MG63 (cell line): ENCODE measurements around the gene GDAP1L1. TPM values are rescaled to one million over a fixed set of nuclear protein-coding genes. Genes with fewer than 3 reads are reported as not detected.
A peak's percentile ranks its signal among the peaks of the same experiment; 100 is the strongest.
"Not testable (repeated sequence)": the region's sequence is repeated elsewhere in the genome, so short reads cannot be mapped to it uniquely, and the experiment has no call there.

Experiments
- DNase-seq: peaks from one replicate; pipeline ENCODE4 v3.0.0-alpha.2; 2020
- H3K27me3 ChIP-seq: fragments of 250-450 bp; sonication (Bioruptor Pico); 2 replicates; pipeline ENCODE4 v1.5.1; 2020; ENCODE audit warnings: mild to moderate bottlenecking, moderate library complexity
- H3K36me3 ChIP-seq: fragments of 250-450 bp; sonication (Bioruptor Pico); 2 replicates; pipeline ENCODE4 v1.5.1; 2020; ENCODE audit warnings: mild to moderate bottlenecking, moderate library complexity
- H3K4me3 ChIP-seq: fragments of 250-450 bp; sonication (Bioruptor Pico); 2 replicates; pipeline ENCODE4 v1.5.1; 2020; ENCODE audit warnings: mild to moderate bottlenecking, moderate library complexity
- H3K9me3 ChIP-seq: fragments of 250-450 bp; sonication (Bioruptor Pico); 2 replicates; pipeline ENCODE4 v1.5.1; 2020; ENCODE audit warnings: mild to moderate bottlenecking, moderate library complexity
- total RNA-seq: library from RNA; depleted of rRNA; stranded (reverse); fragments of >200 nt; shearing (Covaris generic); gene quantifications from 2 replicates; pipeline ENCODE4 v1.2.3, GENCODE V29; 2014; ENCODE audit warnings: low replicate concordance

The GDAP1L1 gene
- total RNA-seq, 1 experiment from 2014 or later, result not detected

- H3K36me3 ChIP-seq, result no peaks in the 10 kb centered on the region
- no peak overlapping the region for H3K4me3 ChIP-seq
- no peak for DNase-seq
- no peaks in the 10 kb centered on the region for H3K9me3 ChIP-seq
- no peaks in the 10 kb centered on the region for H3K27me3 ChIP-seq
These were observed 12.4 kb upstream of the GDAP1L1 start for GRCh38 chr20:44234566-44235317.

DNA sequence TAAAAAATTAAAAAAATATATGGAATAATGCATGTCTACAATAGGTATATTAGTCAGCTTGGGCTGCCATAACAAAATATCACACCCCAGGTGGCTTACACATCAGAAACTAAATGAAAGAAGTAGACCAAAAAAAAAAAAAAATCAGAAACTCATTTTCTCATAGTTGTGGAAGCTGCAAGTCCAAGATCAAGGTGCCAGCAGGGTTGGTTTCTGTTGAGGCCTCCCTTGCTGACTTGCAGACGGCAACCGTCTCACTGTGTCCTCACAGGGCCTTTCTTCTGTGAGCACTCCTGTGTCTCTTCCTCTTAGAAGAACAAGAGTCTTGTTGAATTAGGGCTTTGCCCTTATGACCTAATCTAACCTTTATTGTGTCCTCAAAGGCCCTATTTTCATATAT, 11.4 kb upstream of the GDAP1L1 start:
- no peak for DNase-seq
- no peaks in the 10 kb centered on the region for H3K27me3 ChIP-seq
- H3K4me3 ChIP-seq, result no peak overlapping the region
- no peaks in the 10 kb centered on the region for H3K36me3 ChIP-seq
- H3K9me3 ChIP-seq, result no peaks in the 10 kb centered on the region

DNA sequence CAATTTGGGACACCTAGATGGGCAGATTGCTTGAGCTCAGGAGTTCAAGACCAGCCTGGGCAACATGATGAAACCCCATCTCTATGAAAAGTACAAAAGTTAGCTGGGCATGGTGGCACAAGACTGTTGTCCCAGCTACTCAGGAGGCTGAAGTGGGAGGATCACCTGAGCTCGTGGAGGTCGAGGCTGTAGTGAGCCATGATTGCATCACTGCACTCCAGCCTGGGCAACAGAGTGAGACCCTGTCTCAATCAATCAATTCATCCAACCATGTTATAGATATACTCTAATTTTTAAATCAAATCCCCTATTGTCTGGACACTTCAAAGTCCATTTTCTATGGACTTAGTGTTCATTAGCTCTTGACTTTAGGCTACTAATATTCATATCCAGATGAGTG, 10.3 kb upstream of the GDAP1L1 start:
- H3K9me3 ChIP-seq, H3K4me3 ChIP-seq, H3K27me3 ChIP-seq, DNase-seq, H3K36me3 ChIP-seq: not testable (repeated sequence)

GRCh38 chr20:44241796-44242195, 5.3 kb upstream of the GDAP1L1 start:
- Histone ChIP-seq H3K9me3 (no peaks in the 10 kb centered on the region), H3K27me3 (no peaks in the 10 kb centered on the region), H3K36me3 (no peaks in the 10 kb centered on the region), H3K4me3 (no peak overlapping the region)
- no peak for DNase-seq

GRCh38 chr20:44245977-44246376, 1.1 kb upstream of the GDAP1L1 start:
- no peak for DNase-seq
- H3K27me3 ChIP-seq, result no peaks in the 10 kb centered on the region
- H3K36me3 ChIP-seq, result no peaks in the 10 kb centered on the region
- H3K9me3 ChIP-seq, result no peaks in the 10 kb centered on the region
- H3K4me3 ChIP-seq, result no peak overlapping the region

DNA sequence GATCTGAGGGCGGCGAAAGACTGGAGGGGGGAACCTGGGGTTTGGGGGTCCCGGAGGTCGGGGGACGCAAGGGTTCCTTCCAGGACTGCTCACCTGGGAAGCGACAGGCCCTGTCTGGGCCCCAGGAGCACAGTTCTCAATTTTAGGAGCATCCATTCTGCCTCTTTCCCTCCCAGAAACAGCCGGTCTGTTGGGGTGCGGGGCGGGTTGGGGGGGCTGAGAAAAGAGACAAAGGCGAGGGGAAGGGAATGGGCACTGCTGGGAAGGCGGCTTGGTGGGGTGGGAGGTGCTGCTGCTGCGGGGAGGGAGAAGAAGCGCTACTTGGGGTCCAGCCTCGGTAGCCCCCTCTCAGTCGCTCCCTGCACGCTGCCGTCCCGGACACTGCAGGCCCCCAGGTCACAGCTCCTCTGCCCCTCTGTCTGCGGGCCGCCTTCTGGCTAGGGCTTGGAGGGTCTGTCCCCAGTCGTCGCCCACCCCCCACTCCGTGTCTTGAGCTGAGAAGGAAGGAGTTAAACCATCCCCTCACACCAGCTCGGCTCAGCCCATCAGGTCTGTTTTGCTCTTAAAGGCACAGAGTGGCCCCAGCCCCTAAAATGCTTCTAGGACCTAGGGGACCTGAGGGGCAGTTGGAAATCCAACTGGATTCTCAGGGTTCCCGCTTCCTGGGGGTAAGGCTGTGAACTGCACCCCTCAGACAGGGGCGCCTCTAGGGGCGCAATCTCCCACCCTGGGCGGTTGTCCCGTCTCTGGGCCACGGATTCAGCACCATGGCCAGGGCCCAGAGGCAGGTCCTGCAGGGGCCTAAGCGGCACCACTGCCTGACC, 690 bp downstream of the GDAP1L1 start:
- peak; percentile 44 for DNase-seq
- Histone ChIP-seq H3K27me3 (no peaks in the 10 kb centered on the region), H3K36me3 (no peaks in the 10 kb centered on the region)

DNA sequence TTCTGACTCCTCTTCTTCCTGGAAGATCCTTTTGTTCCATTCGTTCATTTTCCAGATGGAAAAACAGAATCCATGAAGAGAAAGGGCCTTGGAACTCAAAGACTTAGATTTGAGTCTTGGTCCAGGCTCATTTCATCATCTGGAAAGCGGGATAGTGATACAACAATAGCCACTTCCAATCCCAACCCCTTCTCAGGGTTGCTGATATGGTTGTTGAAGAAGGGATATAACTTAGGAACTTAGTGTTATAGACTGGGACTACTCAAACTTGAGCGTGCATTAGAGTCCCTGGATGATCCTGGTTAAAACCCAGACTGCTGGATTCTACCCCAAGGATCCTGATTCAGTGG, 1.3 kb downstream of the GDAP1L1 start:
- Histone ChIP-seq H3K9me3 (no peaks in the 10 kb centered on the region), H3K27me3 (no peaks in the 10 kb centered on the region), H3K36me3 (no peaks in the 10 kb centered on the region), H3K4me3 (no peak overlapping the region)
- DNase-seq, result no peak

More for the DNA sequence above, 690 bp downstream of the GDAP1L1 start:
- H3K4me3 ChIP-seq, result no peak overlapping the region
- H3K9me3 ChIP-seq, result no peaks in the 10 kb centered on the region

GRCh38 chr20:44251284-44251683, 4.2 kb downstream of the GDAP1L1 start:
- Histone ChIP-seq H3K9me3 (no peaks in the 10 kb centered on the region), H3K4me3 (no peak overlapping the region), H3K36me3 (no peaks in the 10 kb centered on the region), H3K27me3 (no peaks in the 10 kb centered on the region)
- DNase-seq, result no peak

- no peak for DNase-seq
- no peaks in the 10 kb centered on the region for H3K27me3 ChIP-seq
- no peak overlapping the region for H3K4me3 ChIP-seq
- H3K36me3 ChIP-seq, result no peaks in the 10 kb centered on the region
- no peaks in the 10 kb centered on the region for H3K9me3 ChIP-seq
These were observed 6.4 kb downstream of the GDAP1L1 start for GRCh38 chr20:44253528-44253927.

GRCh38 chr20:44254073-44254472, 7.0 kb downstream of the GDAP1L1 start:
- Histone ChIP-seq H3K27me3 (no peaks in the 10 kb centered on the region), H3K4me3 (no peak overlapping the region), H3K9me3 (no peaks in the 10 kb centered on the region), H3K36me3 (no peaks in the 10 kb centered on the region)
- no peak for DNase-seq

DNA sequence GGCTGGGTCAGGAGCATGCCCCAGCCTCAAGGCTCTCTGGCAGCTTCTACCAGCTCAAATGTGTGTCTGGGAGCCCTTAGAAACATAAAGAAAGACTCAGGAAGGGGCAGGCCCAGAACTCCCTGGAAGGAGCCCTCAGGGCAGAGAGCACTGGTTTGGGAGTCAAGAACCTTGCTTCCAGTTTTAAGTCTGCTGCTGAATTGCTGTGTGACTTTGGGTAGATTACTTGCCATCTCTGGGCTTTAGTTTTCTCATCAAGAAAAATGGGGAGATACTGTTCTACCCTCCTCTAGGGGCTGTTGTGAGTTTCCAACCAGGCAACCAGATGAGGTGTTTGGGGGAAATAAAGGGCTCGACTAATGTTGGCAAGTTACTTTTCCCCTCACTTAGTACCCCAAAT, 8.8 kb downstream of the GDAP1L1 start:
- Histone ChIP-seq H3K9me3 (no peaks in the 10 kb centered on the region), H3K27me3 (no peaks in the 10 kb centered on the region), H3K4me3 (no peak overlapping the region), H3K36me3 (no peaks in the 10 kb centered on the region)
- DNase-seq, result no peak

GRCh38 chr20:44256961-44257360, 9.9 kb downstream of the GDAP1L1 start:
- Histone ChIP-seq H3K36me3 (no peaks in the 10 kb centered on the region), H3K9me3 (no peaks in the 10 kb centered on the region), H3K27me3 (no peaks in the 10 kb centered on the region), H3K4me3 (no peak overlapping the region)
- DNase-seq, result no peak

DNA sequence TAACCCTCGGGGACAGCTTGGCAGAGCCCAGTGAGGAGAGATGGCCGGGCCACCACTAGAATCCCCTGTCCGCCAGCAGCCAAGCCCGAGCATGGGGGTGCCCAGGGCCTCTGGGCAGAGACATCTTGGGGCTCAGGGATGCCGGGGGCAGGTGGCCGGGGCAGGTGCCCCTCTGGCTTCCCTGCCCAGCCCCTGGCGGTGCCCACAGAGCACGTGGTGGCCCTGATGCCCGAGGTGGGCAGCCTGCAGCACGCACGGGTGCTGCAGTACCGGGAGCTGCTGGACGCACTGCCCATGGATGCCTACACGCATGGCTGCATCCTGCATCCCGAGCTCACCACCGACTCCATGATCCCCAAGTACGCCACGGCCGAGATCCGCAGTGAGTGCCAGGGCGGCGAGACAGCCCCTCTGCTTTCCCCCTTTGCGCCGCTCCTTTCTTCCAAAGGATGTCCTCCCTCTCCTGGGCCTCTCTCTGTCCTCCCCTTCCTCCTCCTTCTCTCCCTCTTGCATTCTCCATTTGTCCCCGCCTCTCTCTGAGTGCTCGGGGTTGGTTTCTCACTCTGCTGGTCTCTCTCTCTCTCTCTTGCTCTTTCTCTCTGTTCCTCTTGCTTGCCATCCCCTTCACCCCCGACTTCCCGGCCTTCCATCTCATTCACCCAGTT, 11.2 kb downstream of the GDAP1L1 start:
- Histone ChIP-seq H3K4me3 (no peak overlapping the region), H3K36me3 (no peaks in the 10 kb centered on the region), H3K9me3 (no peaks in the 10 kb centered on the region), H3K27me3 (no peaks in the 10 kb centered on the region)
- DNase-seq, result no peak

- no peak overlapping the region for H3K4me3 ChIP-seq
- no peaks in the 10 kb centered on the region for H3K27me3 ChIP-seq
- H3K36me3 ChIP-seq, result no peaks in the 10 kb centered on the region
- H3K9me3 ChIP-seq, result no peaks in the 10 kb centered on the region
- no peak for DNase-seq
These were observed 17.2 kb downstream of the GDAP1L1 start for GRCh38 chr20:44264287-44264686.

GRCh38 chr20:44268802-44269201, 21.7 kb downstream of the GDAP1L1 start:
- H3K9me3 ChIP-seq, result no peaks in the 10 kb centered on the region
- no peak for DNase-seq
- H3K4me3 ChIP-seq, result no peak overlapping the region
- no peaks in the 10 kb centered on the region for H3K27me3 ChIP-seq
- no peaks in the 10 kb centered on the region for H3K36me3 ChIP-seq

- H3K9me3 ChIP-seq, result no peaks in the 10 kb centered on the region
- no peaks in the 10 kb centered on the region for H3K36me3 ChIP-seq
- no peaks in the 10 kb centered on the region for H3K27me3 ChIP-seq
- H3K4me3 ChIP-seq, result no peak overlapping the region
- DNase-seq, result no peak
These were observed 25.0 kb downstream of the GDAP1L1 start for GRCh38 chr20:44271915-44272663.
